HG02840 (cell line): Measurements from ENCODE around the gene C3orf18.
"Not testable (repeated sequence)": the region's sequence is repeated elsewhere in the genome, so short reads cannot be mapped to it uniquely, and the experiment has no call there.

Experiments used
- ATAC-seq: cut with Tn5 transposase; IDR thresholded peaks from one replicate; pipeline ENCODE4 v1.9.1; 2021; ENCODE audit warnings: mild to moderate bottlenecking, moderate library complexity, moderate number of reproducible peaks; ENCODE audit not compliant: unreplicated experiment, low FRiP score

Gene C3orf18

GRCh38 chr3:50525987-50526386, 41.6 kb downstream of the C3orf18 start:
- ATAC-seq: no peak

GRCh38 chr3:50525191-50525910, 42.2 kb downstream of the C3orf18 start:
- ATAC-seq: no peak

- ATAC-seq: no peak
These were observed 42.8 kb downstream of the C3orf18 start for GRCh38 chr3:50524746-50525145.

GRCh38 chr3:50523279-50523811, 44.2 kb downstream of the C3orf18 start:
- ATAC-seq: no peak

GRCh38 chr3:50521572-50521971, 46.0 kb downstream of the C3orf18 start:
- no peak for ATAC-seq

GRCh38 chr3:50520849-50521248, 46.7 kb downstream of the C3orf18 start:
- ATAC-seq: no peak

GRCh38 chr3:50519471-50520089, 48.0 kb downstream of the C3orf18 start:
- no peak for ATAC-seq

- ATAC-seq: no peak
These were observed 49.1 kb downstream of the C3orf18 start for GRCh38 chr3:50518436-50518835.

- no peak for ATAC-seq
These were observed 49.8 kb downstream of the C3orf18 start for GRCh38 chr3:50517721-50518206.

- ATAC-seq: no peak
These were observed 51.1 kb downstream of the C3orf18 start for GRCh38 chr3:50516440-50516871.

GRCh38 chr3:50515565-50516439, 51.7 kb downstream of the C3orf18 start:
- ATAC-seq: no peak

- not testable (repeated sequence) for ATAC-seq
These were observed 54.6 kb downstream of the C3orf18 start for GRCh38 chr3:50512908-50513307.

- no peak for ATAC-seq
These were observed 55.4 kb downstream of the C3orf18 start for GRCh38 chr3:50512131-50512530.

- ATAC-seq: no peak
These were observed 57.2 kb downstream of the C3orf18 start for GRCh38 chr3:50510325-50510724.

GRCh38 chr3:50509715-50510114, 57.8 kb downstream of the C3orf18 start:
- no peak for ATAC-seq

- ATAC-seq: no peak
These were observed 58.7 kb downstream of the C3orf18 start for GRCh38 chr3:50508821-50509220.
